Measurements from ENCODE around the gene COG5. TPM values are rescaled to one million over a fixed set of nuclear protein-coding genes. Genes with fewer than 3 reads are reported as not detected.

Gene COG5
- total RNA-seq, 2 experiments from 2014 or later, result 40.9 to 60.2 TPM

GRCh38 chr7:107267138-107267537 is 296.6 kb downstream of the COG5 start:
- Histone ChIP-seq H3K4me2 (ENCODE audit: low read length) (no peak overlapping the region), H3K79me2 (ENCODE audit: insufficient read depth, low read depth, low read length) (no peaks in the 10 kb centered on the region), H3K36me3 (ENCODE audit: insufficient read depth, low read length) (no peaks in the 10 kb centered on the region), H4K20me1 (ENCODE audit: insufficient read depth, low read length) (no peaks in the 10 kb centered on the region), H3K4me1 (ENCODE audit: insufficient read depth, low read length, poor library complexity, severe bottlenecking) (no peaks in the 10 kb centered on the region), H3K9me3 (ENCODE audit: low read length) (no peaks in the 10 kb centered on the region), H3K9me2 (ENCODE audit: insufficient read depth, low read length) (no peaks in the 10 kb centered on the region), H3K27ac (ENCODE audit: low read depth, low read length, poor library complexity, severe bottlenecking) (no peak overlapping the region), H3K4me3 (ENCODE audit: low read depth, low read length, poor library complexity, severe bottlenecking) (no peak overlapping the region), H2AFZ (ENCODE audit: low read length) (no peak overlapping the region)
- intact Hi-C loops (cut with micrococcal nuclease; ENCODE audit: unreplicated experiment), result no loop called here
- DNase-seq (ENCODE audit: low spot score), result no peak
- TF ChIP-seq CTCF (conservative IDR thresholded peaks at IDR 0.05; ENCODE audit: low read length) (no peak), EZH2phosphoT487 (IDR thresholded peaks at IDR 0.05; ENCODE audit: borderline replicate concordance, low read depth, low read length) (no peak)
- ChIA-PET CTCF (ENCODE audit: unreplicated experiment) (no interaction called here), POLR2A (interaction anchor here (0.6 to 1.3 kb wide), 4 partner anchors 8 to 813 kb away, joined by 3 to 9 read pairs (median 3); no protein-coding TSS in a partner anchor)
- BruUV-seq (replicated peaks), result no TSS peak

- BruUV-seq (replicated peaks), result no TSS peak
- POLR2A ChIA-PET, result interaction anchor here (0.6 kb wide), 2 partner anchors 64 to 589 kb away, joined by 3 read pairs; no protein-coding TSS in a partner anchor
- no peaks in the 10 kb centered on the region for H4K20me1 ChIP-seq (ENCODE audit: insufficient read depth, low read length)
- no peak overlapping the region for H3K4me3 ChIP-seq (ENCODE audit: low read depth, low read length, poor library complexity, severe bottlenecking)
- no peak for DNase-seq (ENCODE audit: low spot score)
- H3K4me1 ChIP-seq (ENCODE audit: insufficient read depth, low read length, poor library complexity, severe bottlenecking), result no peaks in the 10 kb centered on the region
- no peak overlapping the region for H3K27ac ChIP-seq (ENCODE audit: low read depth, low read length, poor library complexity, severe bottlenecking)
- H2AFZ ChIP-seq (ENCODE audit: low read length), result no peak overlapping the region
- no peaks in the 10 kb centered on the region for H3K36me3 ChIP-seq (ENCODE audit: insufficient read depth, low read length)
- intact Hi-C loops (cut with micrococcal nuclease; ENCODE audit: unreplicated experiment), result no loop called here
- no peaks in the 10 kb centered on the region for H3K79me2 ChIP-seq (ENCODE audit: insufficient read depth, low read depth, low read length)
- H3K9me3 ChIP-seq (ENCODE audit: low read length), result no peaks in the 10 kb centered on the region
- no peak overlapping the region for H3K4me2 ChIP-seq (ENCODE audit: low read length)
- no peaks in the 10 kb centered on the region for H3K9me2 ChIP-seq (ENCODE audit: insufficient read depth, low read length)
- TF ChIP-seq EZH2phosphoT487 (IDR thresholded peaks at IDR 0.05; ENCODE audit: borderline replicate concordance, low read depth, low read length) (no peak), CTCF (conservative IDR thresholded peaks at IDR 0.05; ENCODE audit: low read length) (no peak)
- CTCF ChIA-PET (ENCODE audit: unreplicated experiment), result no interaction called here
Measured at GRCh38 chr7:107264723-107265122, 299.0 kb downstream of the COG5 start.

GRCh38 chr7:107262857-107263256 is 300.9 kb downstream of the COG5 start:
- Histone ChIP-seq H4K20me1 (ENCODE audit: insufficient read depth, low read length) (no peaks in the 10 kb centered on the region), H3K9me2 (ENCODE audit: insufficient read depth, low read length) (no peaks in the 10 kb centered on the region), H3K4me2 (ENCODE audit: low read length) (no peak overlapping the region), H3K79me2 (ENCODE audit: insufficient read depth, low read depth, low read length) (no peaks in the 10 kb centered on the region), H3K9me3 (ENCODE audit: low read length) (no peaks in the 10 kb centered on the region), H3K27ac (ENCODE audit: low read depth, low read length, poor library complexity, severe bottlenecking) (no peak overlapping the region), H3K36me3 (ENCODE audit: insufficient read depth, low read length) (no peaks in the 10 kb centered on the region), H3K4me1 (ENCODE audit: insufficient read depth, low read length, poor library complexity, severe bottlenecking) (no peaks in the 10 kb centered on the region), H3K4me3 (ENCODE audit: low read depth, low read length, poor library complexity, severe bottlenecking) (no peak overlapping the region), H2AFZ (ENCODE audit: low read length) (no peak overlapping the region)
- CTCF ChIA-PET (ENCODE audit: unreplicated experiment), result no interaction called here
- intact Hi-C loops (cut with micrococcal nuclease; ENCODE audit: unreplicated experiment), result no loop called here
- no peak for DNase-seq (ENCODE audit: low spot score)
- POLR2A ChIA-PET, result interaction anchor here (1.2 kb wide), 1 partner anchor 11 kb away, joined by 3 read pairs; no protein-coding TSS in a partner anchor
- no TSS peak for BruUV-seq (replicated peaks)
- TF ChIP-seq EZH2phosphoT487 (IDR thresholded peaks at IDR 0.05; ENCODE audit: borderline replicate concordance, low read depth, low read length) (no peak), CTCF (conservative IDR thresholded peaks at IDR 0.05; ENCODE audit: low read length) (no peak)

Data from OCI-LY7 (cell line).